Tibial artery (tissue), 4 donors: ENCODE data around the gene SOX21.

ENCODE experiments used
- DNase-seq, 2 donors: peaks; one replicate each; pipeline ENCODE4 v3.0.0-alpha.2; 2019
- H3K27ac ChIP-seq, 2 donors: fragments of 200-600 bp; sonication (generic) in 1 of 2; 1 replicate in 1 of 2; 2 replicates in 1 of 2; pipeline ENCODE4 v1.5.1; 2018 to 2019; ENCODE audit warnings: mild to moderate bottlenecking in 1 of 2
- H3K27me3 ChIP-seq, 2 donors: fragments of 200-600 bp; sonication (generic) in 1 of 2; one replicate each; pipeline versions ENCODE4 v1.5.1 to v1.6.0; 2016 to 2019
- H3K36me3 ChIP-seq, 3 donors: fragments of 200-600 bp; sonication (generic) in 2 of 3; one replicate each; pipeline ENCODE4 v1.5.1; 2016 to 2019; ENCODE audit warnings: mild to moderate bottlenecking in 2 of 3
- H3K4me1 ChIP-seq, 4 donors: fragments of 200-600 bp; sonication (generic) in 2 of 4; 1 replicate in 3 of 4; 2 replicates in 1 of 4; pipeline ENCODE4 v1.5.1; 2016 to 2019
- H3K4me3 ChIP-seq, 2 donors: fragments of 200-600 bp; sonication (generic) in 1 of 2; 1 replicate in 1 of 2; 2 replicates in 1 of 2; pipeline ENCODE4 v1.5.1; 2018 to 2019; ENCODE audit warnings: mild to moderate bottlenecking in 2 of 2
- H3K9me3 ChIP-seq, 3 donors: fragments of 200-600 bp; sonication (generic) in 1 of 3; one replicate each; pipeline ENCODE4 v1.5.1; 2016 to 2019
- CTCF ChIP-seq, 2 experiments: fragments of 200-600 bp in 1 of 2; fragments of 450-650 bp in 1 of 2; IDR thresholded peaks; one replicate each; pipeline ENCODE4 v1.5.1; 2017 to 2019; ENCODE audit warnings: antibody characterized with exemption in 2 of 2, mild to moderate bottlenecking in 1 of 2, moderate library complexity in 1 of 2
- intact Hi-C: fragments of 100-400 bp; cut with DNase I; formaldehyde crosslinking; loops from one replicate; pipeline ENCODE4 v1.15.0; 2023; ENCODE audit warnings: low total_unique reads

SOX21 gene

GRCh38 chr13:94712287-94712811 is at the start of gene SOX21:
SOX21 (minus strand) TSS chr13:94712545; CDS start chr13:94712049, 496 bp downstream.
- H3K4me3 ChIP-seq, result peak within 1 kb of the TSS; percentile 22 to 45
- peaks cover 0 to 42% (median 38%) of the 10 kb centered on the region in 4 donors for H3K4me1 ChIP-seq
- DNase-seq, result no peak
- H3K9me3 ChIP-seq, result no peaks in the 10 kb centered on the region
- no peak within 1 kb of the TSS for H3K27ac ChIP-seq
- H3K36me3 ChIP-seq, result no peaks in the 10 kb centered on the region
- intact Hi-C loops, result no loop called here
- no peak for TF ChIP-seq CTCF (IDR thresholded peaks at IDR 0.05)
- peaks cover 0 to 76% of the 10 kb centered on the region in 2 donors for H3K27me3 ChIP-seq

- intact Hi-C loops, result no loop called here
- TF ChIP-seq CTCF (IDR thresholded peaks at IDR 0.05), result no peak
Observed at GRCh38 chr13:94761407-94761806, 49.1 kb upstream of the SOX21 start.

GRCh38 chr13:94759120-94759728 is 46.9 kb upstream of the SOX21 start:
- H3K36me3 ChIP-seq, result no peaks in the 10 kb centered on the region
- H3K4me3 ChIP-seq, result no peak overlapping the region
- intact Hi-C loops, result no loop called here
- H3K27ac ChIP-seq, result no peak overlapping the region
- H3K4me1 ChIP-seq, result no peaks in the 10 kb centered on the region
- no peak for DNase-seq
- no peaks in the 10 kb centered on the region for H3K9me3 ChIP-seq
- no peak for TF ChIP-seq CTCF (IDR thresholded peaks at IDR 0.05)
- no peaks in the 10 kb centered on the region for H3K27me3 ChIP-seq

More at GRCh38 chr13:94761407-94761806, 49.1 kb upstream of the SOX21 start:
- Histone ChIP-seq H3K4me3 (no peak overlapping the region), H3K9me3 (no peaks in the 10 kb centered on the region), H3K27ac (no peak overlapping the region), H3K27me3 (no peaks in the 10 kb centered on the region), H3K4me1 (no peaks in the 10 kb centered on the region), H3K36me3 (no peaks in the 10 kb centered on the region)
- DNase-seq, result no peak

GRCh38 chr13:94758436-94758960 is 46.2 kb upstream of the SOX21 start:
- no peak for TF ChIP-seq CTCF (IDR thresholded peaks at IDR 0.05)
- Histone ChIP-seq H3K27ac (no peak overlapping the region), H3K36me3 (no peaks in the 10 kb centered on the region), H3K27me3 (no peaks in the 10 kb centered on the region), H3K4me3 (no peak overlapping the region), H3K4me1 (no peaks in the 10 kb centered on the region), H3K9me3 (no peaks in the 10 kb centered on the region)
- DNase-seq, result no peak
- intact Hi-C loops, result no loop called here

GRCh38 chr13:94753327-94753726 is 41.0 kb upstream of the SOX21 start:
- intact Hi-C loops, result no loop called here
- Histone ChIP-seq H3K4me1 (no peaks in the 10 kb centered on the region), H3K4me3 (no peak overlapping the region), H3K27ac (no peak overlapping the region), H3K36me3 (no peaks in the 10 kb centered on the region), H3K27me3 (no peaks in the 10 kb centered on the region), H3K9me3 (no peaks in the 10 kb centered on the region)
- DNase-seq, result no peak
- no peak for TF ChIP-seq CTCF (IDR thresholded peaks at IDR 0.05)
